IMR-90 (cell line): Measurements from ENCODE around the gene AMOTL2. TPM values are rescaled to one million over a fixed set of nuclear protein-coding genes. Genes with fewer than 3 reads are reported as not detected.

Source experiments
- ATAC-seq: fragments of 200-7000 bp; cut with Tn5 transposase; 2 replicates; pipeline ENCODE4 v1.9.1; 2020; ENCODE audit warnings: low read depth, mild to moderate bottlenecking, moderate library complexity
- BruUV-seq: library from RNA; stranded (reverse); fragments of 400-500 nt; replicated peaks from 2 replicates; lab custom pipeline; 2021; lab: Mats Ljungman, UMichigan
- CTCF ChIA-PET: fragments of 300-600 bp; formaldehyde crosslinking; extraction: SDS; loops from one replicate; lab custom pipeline; 2021; ENCODE audit warnings: antibody characterized with exemption; lab: Yijun Ruan, JAX
- POLR2A ChIA-PET: fragments of 300-600 bp; sonication (Branson Sonifier 250); formaldehyde crosslinking; loops from one replicate; lab custom pipeline; 2022; ENCODE audit warnings: antibody characterized with exemption; ENCODE audit not compliant: unreplicated experiment; lab: Charles Lee
- DNase-seq: peaks from one replicate; pipeline ENCODE4 v3.0.0; 2013
- H2AFZ ChIP-seq: replicated peaks from 2 replicates; pipeline ENCODE3; 2013; ENCODE audit warnings: low read length, mild to moderate bottlenecking; ENCODE audit not compliant: poor library complexity
- H2AK5ac ChIP-seq: 2 replicates; pipeline ENCODE4 v1.6.1; 2013; ENCODE audit warnings: low read depth, low read length, inconsistent platforms
- H2AK9ac ChIP-seq: replicated peaks from 2 replicates; pipeline ENCODE3; 2013; ENCODE audit warnings: mild to moderate bottlenecking, low read depth, low read length, moderate library complexity; ENCODE audit not compliant: poor library complexity
- H2BK120ac ChIP-seq: 2 replicates; pipeline ENCODE4 v1.6.1; 2013; ENCODE audit warnings: low read depth, low read length, inconsistent platforms
- H2BK15ac ChIP-seq: 3 replicates; pipeline ENCODE4 v1.6.1; 2013; ENCODE audit warnings: low read depth, low read length, inconsistent platforms
- H2BK20ac ChIP-seq: 2 replicates; pipeline ENCODE4 v1.6.1; 2013; ENCODE audit warnings: low read depth, mild to moderate bottlenecking, inconsistent platforms, low read length, moderate library complexity
- H2BK5ac ChIP-seq: 2 replicates; pipeline ENCODE4 v1.6.1; 2013; ENCODE audit warnings: mild to moderate bottlenecking, low read depth, low read length, inconsistent platforms; ENCODE audit not compliant: poor library complexity, severe bottlenecking
- H3K14ac ChIP-seq: replicated peaks from 2 replicates; pipeline ENCODE4 v1.6.1; 2013; ENCODE audit warnings: low read depth, low read length, inconsistent platforms
- H3K18ac ChIP-seq: 2 replicates; pipeline ENCODE4 v1.6.1; 2013; ENCODE audit warnings: low read depth, low read length, control low read depth
- H3K23ac ChIP-seq: 2 replicates; pipeline ENCODE4 v1.6.1; 2013; ENCODE audit warnings: low read depth, low read length, inconsistent platforms
- H3K27ac ChIP-seq: 2 replicates; pipeline ENCODE4 v1.5.1; 2013; ENCODE audit warnings: mild to moderate bottlenecking, control low read depth, low read length; ENCODE audit not compliant: insufficient read depth
- H3K27me3 ChIP-seq: 2 replicates; pipeline ENCODE4 v1.6.1; 2013; ENCODE audit warnings: low read length; ENCODE audit not compliant: control insufficient read depth, insufficient read depth
- H3K36me3 ChIP-seq: 2 replicates; pipeline ENCODE4 v1.6.1; 2013; ENCODE audit warnings: low read length, mixed read lengths; ENCODE audit not compliant: control insufficient read depth, insufficient read depth
- H3K4ac ChIP-seq: 2 replicates; pipeline ENCODE4 v1.6.1; 2013; ENCODE audit warnings: low read depth, low read length, inconsistent platforms
- H3K4me1 ChIP-seq: 2 replicates; pipeline ENCODE4 v1.6.1; 2013; ENCODE audit warnings: low read length, mixed read lengths; ENCODE audit not compliant: control insufficient read depth, insufficient read depth
- H3K4me2 ChIP-seq: 2 replicates; pipeline ENCODE4 v1.6.1; 2013; ENCODE audit warnings: low read depth, mild to moderate bottlenecking, control low read depth, low read length, moderate library complexity
- H3K4me3 ChIP-seq: 2 replicates; pipeline ENCODE4 v1.5.1; 2013; ENCODE audit warnings: low read depth, mild to moderate bottlenecking, control low read depth, low read length, moderate library complexity; ENCODE audit not compliant: insufficient read depth
- H3K56ac ChIP-seq: 2 replicates; pipeline ENCODE4 v1.6.1; 2013; ENCODE audit warnings: low read length, inconsistent platforms; ENCODE audit not compliant: insufficient read depth; ENCODE audit errors: extremely low read depth
- H3K79me1 ChIP-seq, 2 experiments: 2 replicates each; pipeline ENCODE4 v1.6.1; 2013; ENCODE audit warnings: low read length in 2 of 2, inconsistent platforms in 1 of 2, low read depth in 1 of 2
- H3K9ac ChIP-seq: 2 replicates; pipeline ENCODE4 v1.6.1; 2013; ENCODE audit warnings: low read depth, low read length, control low read depth
- H3K9me1 ChIP-seq: 2 replicates; pipeline ENCODE4 v1.6.1; 2013; ENCODE audit warnings: low read length, inconsistent platforms; ENCODE audit not compliant: insufficient read depth
- H3K9me3 ChIP-seq: 2 replicates; pipeline ENCODE4 v1.6.1; 2013; ENCODE audit warnings: low read length; ENCODE audit not compliant: control insufficient read depth, insufficient read depth
- H4K20me1 ChIP-seq: 2 replicates; pipeline ENCODE4 v1.6.1; 2013; ENCODE audit warnings: low read length, inconsistent platforms; ENCODE audit not compliant: insufficient read depth
- H4K5ac ChIP-seq: 2 replicates; pipeline ENCODE4 v1.6.1; 2013; ENCODE audit warnings: mild to moderate bottlenecking, low read depth, low read length, control low read depth
- H4K8ac ChIP-seq, 2 experiments: 2 replicates each; pipeline ENCODE4 v1.6.1; 2013; ENCODE audit warnings: low read depth in 2 of 2, low read length in 2 of 2, control low read depth in 1 of 2, inconsistent platforms in 1 of 2
- H4K91ac ChIP-seq: 2 replicates; pipeline ENCODE4 v1.6.1; 2013; ENCODE audit warnings: low read depth, low read length, inconsistent platforms; ENCODE audit not compliant: insufficient read depth
- CHD1 ChIP-seq: IDR thresholded peaks from 2 replicates; pipeline ENCODE4 v1.6.1; 2012; ENCODE audit warnings: low read depth, low read length, improper control_type of control experiment
- MAZ ChIP-seq: IDR thresholded peaks from 2 replicates; pipeline ENCODE4 v1.6.1; 2012; ENCODE audit warnings: low read depth, mild to moderate bottlenecking, low read length, improper control_type of control experiment, moderate library complexity, borderline replicate concordance
- NFE2L2 ChIP-seq: fragments of 150-350 bp; IDR thresholded peaks from 2 replicates; pipeline ENCODE4 v1.6.1; 2016; ENCODE audit warnings: low read depth, mild to moderate bottlenecking, low read length
- SMC3 ChIP-seq: fragments of 150-350 bp; IDR thresholded peaks from 2 replicates; pipeline ENCODE4 v1.6.1; 2016; ENCODE audit warnings: low read depth, mild to moderate bottlenecking, antibody characterized with exemption, low read length, moderate library complexity
- USF2 ChIP-seq: fragments of 150-350 bp; IDR thresholded peaks from 2 replicates; pipeline ENCODE4 v1.6.1; 2017; ENCODE audit warnings: mild to moderate bottlenecking, antibody characterized with exemption, low read length, low read depth
- WGBS, 2 experiments: methylation state at CpG; one replicate each; pipeline versions ENCODE4 v1.1.5 to v1.1.7; 2013; ENCODE audit warnings: missing lambda C conversion rate in 2 of 2; ENCODE audit not compliant: insufficient read length in 1 of 2; ENCODE audit errors: extremely low coverage in 2 of 2; 5-methylcytosine and 5-hydroxymethylcytosine counted together
- dilution Hi-C: fragments of 300-500 bp; cut with HindIII; formaldehyde crosslinking; loops from one replicate; pipeline ENCODE4 v1.14.3; 2018; ENCODE audit warnings: low sequenced_read_pairs; ENCODE audit not compliant: unreplicated experiment
- in situ Hi-C: fragments of 300-500 bp; cut with MboI; formaldehyde crosslinking; loops from 3 replicates; pipeline ENCODE4 v1.14.3; 2019; ENCODE audit warnings: low sequenced_read_pairs, inconsistent platforms, mixed read lengths
- intact Hi-C: fragments of 100-400 bp; cut with micrococcal nuclease; formaldehyde crosslinking; loops from 2 replicates; pipeline ENCODE4 v1.10.0; 2022
- polyA plus RNA-seq, 3 experiments: library from polyadenylated mRNA; depleted of rRNA; stranded (reverse); fragments of >200 nt; gene quantifications; 2 replicates each; pipeline ENCODE4 v1.2.3, GENCODE V29; 2012; ENCODE audit warnings: low replicate concordance in 1 of 3
- total RNA-seq: library from RNA; depleted of rRNA; stranded (reverse); fragments of >200 nt; gene quantifications from 2 replicates; pipeline ENCODE4 v1.2.3, GENCODE V29; 2012

AMOTL2 gene
- total and polyA plus RNA-seq, 2 of the 4 experiments (the other 2 are of a cell fraction) = 162 to 176 TPM

DNA sequence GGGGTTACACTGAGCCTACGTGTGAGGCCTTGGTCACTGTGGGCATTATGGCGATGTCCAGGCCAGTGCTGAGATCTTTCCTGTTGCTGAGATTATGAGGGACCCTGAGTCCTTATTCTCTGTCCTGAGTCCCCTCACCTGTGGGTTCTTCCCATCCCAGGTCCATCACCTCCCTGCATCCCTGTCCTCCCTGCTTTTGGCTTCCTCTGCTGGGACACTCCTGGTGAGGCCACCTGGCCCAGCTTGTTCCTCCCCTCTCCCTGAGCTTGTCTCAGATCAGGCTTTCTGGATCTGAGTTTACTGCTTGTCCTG, 36.1 kb downstream of the AMOTL2 start:
- no peak overlapping the region for H3K4me3 ChIP-seq
- DNase-seq = no peak
- peaks cover 0 to 18% of the 10 kb centered on the region in 2 experiments; a peak in 2 of 4 replicates for H3K79me1 ChIP-seq
- 100% methylated on average over 1 of the region's 2 CpGs; no CpG with 5 or more reads in 1 of the 2 experiments for WGBS, 2 experiments
- H3K36me3 ChIP-seq = no peaks in the 10 kb centered on the region
- peaks cover 34% of the 10 kb centered on the region for H3K9me1 ChIP-seq
- ChIA-PET POLR2A (interaction anchor here (0.5 to 0.6 kb wide), 2 partner anchors 23 to 34 kb away, joined by 3 to 4 read pairs; no protein-coding TSS in a partner anchor), CTCF (no interaction called here)
- no peak overlapping the region for H3K27ac ChIP-seq
- 0 out of 2 replicates have a peak overlapping the region, but pooled peaks have one; percentile 28 for H2BK20ac ChIP-seq
- H3K14ac ChIP-seq = 0 out of 2 replicates have a peak overlapping the region, but pooled peaks have one; percentile 14
- TF ChIP-seq USF2 = no peak
- no peak for TF ChIP-seq NFE2L2
- no peak for TF ChIP-seq SMC3
- TF ChIP-seq CHD1 = no peak
- TF ChIP-seq MAZ = no peak
- H3K9me3 ChIP-seq = no peaks in the 10 kb centered on the region
- intact Hi-C loops (no loop called here), in situ Hi-C loops (no loop called here), dilution Hi-C loops (no loop called here)
- H3K27me3 ChIP-seq = no peaks in the 10 kb centered on the region
- no peak overlapping the region for H3K23ac ChIP-seq
- no peak overlapping the region for H2BK5ac ChIP-seq
- peak overlapping the region; percentile 50; the same call in 1 of the 2 replicates for H3K4ac ChIP-seq
- H3K4me1 ChIP-seq = peaks cover 42% of the 10 kb centered on the region
- H4K91ac ChIP-seq = peak overlapping the region; percentile 51; the same call in 1 of the 2 replicates
- ATAC-seq = no peak
- H3K4me2 ChIP-seq = no peak overlapping the region
- peak overlapping the region; percentile 43; the same call in 1 of the 3 replicates for H2BK15ac ChIP-seq
- no peak overlapping the region for H4K5ac ChIP-seq
- H4K8ac ChIP-seq = no peak overlapping the region
- H2BK120ac ChIP-seq = peak overlapping the region; percentile 61; the same call in 1 of the 2 replicates
- peak overlapping the region; percentile 83 for H2AK5ac ChIP-seq
- peak overlapping the region; percentile 45 for H2AFZ ChIP-seq
- BruUV-seq = no TSS peak
- H2AK9ac ChIP-seq = peak overlapping the region; percentile 59
- H3K18ac ChIP-seq = no peak overlapping the region
- H3K56ac ChIP-seq = no peak overlapping the region
- H3K9ac ChIP-seq = no peak overlapping the region
- no peaks in the 10 kb centered on the region for H4K20me1 ChIP-seq
